Loucy (cell line): Measurements from ENCODE around the gene LGALS3BP.

Experiments
- H2AFZ ChIP-seq: fragments of 200-600 bp; sonication (generic); 2 replicates; pipeline ENCODE4 v1.6.0; 2016; ENCODE audit warnings: antibody characterized with exemption, mild to moderate bottlenecking, low read length, moderate library complexity
- H3F3A ChIP-seq: fragments of 200-600 bp; 2 replicates; pipeline ENCODE4 v1.6.0; 2016; ENCODE audit warnings: antibody characterized with exemption, low read depth, mild to moderate bottlenecking
- H3K27me3 ChIP-seq: fragments of 200-600 bp; sonication (generic); 2 replicates; pipeline ENCODE4 v1.6.1; 2014; ENCODE audit warnings: low read length, mild to moderate bottlenecking; ENCODE audit not compliant: insufficient read depth, poor library complexity, severe bottlenecking
- H3K36me3 ChIP-seq: fragments of 200-600 bp; sonication (generic); 2 replicates; pipeline ENCODE4 v1.6.1; 2016; ENCODE audit warnings: low read length; ENCODE audit not compliant: insufficient read depth
- H3K4me1 ChIP-seq: fragments of 200-600 bp; sonication (generic); 2 replicates; pipeline ENCODE4 v1.5.1; 2014; ENCODE audit warnings: low read length, mild to moderate bottlenecking; ENCODE audit not compliant: insufficient read depth, poor library complexity, severe bottlenecking
- H3K4me2 ChIP-seq: fragments of 200-600 bp; sonication (generic); 2 replicates; pipeline ENCODE4 v1.6.0; 2014; ENCODE audit warnings: antibody characterized with exemption, low read length, low read depth, mild to moderate bottlenecking; ENCODE audit not compliant: poor library complexity, severe bottlenecking
- H3K4me3 ChIP-seq: fragments of 200-600 bp; sonication (generic); 2 replicates; pipeline ENCODE4 v1.5.1; 2014; ENCODE audit warnings: low read length, mild to moderate bottlenecking, mixed read lengths; ENCODE audit not compliant: poor library complexity, severe bottlenecking
- H3K79me2 ChIP-seq: fragments of 200-600 bp; sonication (generic); 2 replicates; pipeline ENCODE4 v1.6.1; 2014; ENCODE audit warnings: low read length; ENCODE audit not compliant: insufficient read depth
- H3K9ac ChIP-seq: fragments of 200-600 bp; sonication (generic); 2 replicates; pipeline ENCODE4 v1.6.0; 2014; ENCODE audit warnings: mild to moderate bottlenecking, low read depth, low read length, moderate library complexity; ENCODE audit not compliant: poor library complexity, severe bottlenecking
- H3K9me2 ChIP-seq: fragments of 200-600 bp; sonication (generic); replicated peaks from 2 replicates; pipeline ENCODE4 v1.6.1; 2016; ENCODE audit warnings: low read depth, low read length, mixed read lengths
- H3K9me3 ChIP-seq: fragments of 200-600 bp; sonication (generic); 2 replicates; pipeline ENCODE4 v1.6.1; 2014; ENCODE audit warnings: mild to moderate bottlenecking, antibody characterized with exemption, low read length, low read depth; ENCODE audit not compliant: insufficient read depth
- H4K20me1 ChIP-seq: fragments of 200-600 bp; sonication (generic); 2 replicates; pipeline ENCODE4 v1.6.0; 2014; ENCODE audit warnings: antibody characterized with exemption, low read length, mild to moderate bottlenecking; ENCODE audit not compliant: insufficient read depth, poor library complexity, severe bottlenecking
- CTCF ChIP-seq: fragments of 200-600 bp; sonication (generic); conservative IDR thresholded peaks from 2 replicates; pipeline ENCODE4 v1.5.1; 2014; ENCODE audit warnings: mild to moderate bottlenecking, antibody characterized with exemption, low read length
- EZH2phosphoT487 ChIP-seq: fragments of 200-600 bp; IDR thresholded peaks from 2 replicates; pipeline ENCODE4 v1.6.1; 2018; ENCODE audit warnings: antibody characterized with exemption, mild to moderate bottlenecking, moderate library complexity, borderline replicate concordance

The LGALS3BP gene

GRCh38 chr17:78999056-78999768 lies 19.5 kb upstream of the LGALS3BP start:
- Histone ChIP-seq H2AFZ (no peak overlapping the region), H3K27me3 (no peaks in the 10 kb centered on the region), H3K9me2 (no peaks in the 10 kb centered on the region), H3K79me2 (peaks cover 52% of the 10 kb centered on the region), H4K20me1 (peaks cover 38% of the 10 kb centered on the region), H3K4me1 (peaks cover 5% of the 10 kb centered on the region), H3K36me3 (peaks cover 45% of the 10 kb centered on the region; the same call in 1 of the 2 replicates), H3K9me3 (no peaks in the 10 kb centered on the region), H3K4me2 (no peak overlapping the region), H3K4me3 (no peak overlapping the region), H3K9ac (no peak overlapping the region), H3F3A (no peaks in the 10 kb centered on the region)
- TF ChIP-seq EZH2phosphoT487 (no peak), CTCF (no peak)

- H3K4me1 ChIP-seq = peaks cover under 1% of the 10 kb centered on the region
- no peak for TF ChIP-seq CTCF
- TF ChIP-seq EZH2phosphoT487 = no peak
- H3K4me2 ChIP-seq = no peak overlapping the region
- no peaks in the 10 kb centered on the region for H3F3A ChIP-seq
- peaks cover 47% of the 10 kb centered on the region for H3K79me2 ChIP-seq
- no peaks in the 10 kb centered on the region for H3K9me2 ChIP-seq
- no peaks in the 10 kb centered on the region for H3K27me3 ChIP-seq
- no peaks in the 10 kb centered on the region for H3K9me3 ChIP-seq
- no peak overlapping the region for H2AFZ ChIP-seq
- H3K4me3 ChIP-seq = no peak overlapping the region
- peaks cover 52% of the 10 kb centered on the region; the same call in 1 of the 2 replicates for H3K36me3 ChIP-seq
- peaks cover 33% of the 10 kb centered on the region for H4K20me1 ChIP-seq
- no peak overlapping the region for H3K9ac ChIP-seq
Measured at GRCh38 chr17:78998311-78999055, 18.8 kb upstream of the LGALS3BP start.

GRCh38 chr17:78997881-78998280 lies 18.2 kb upstream of the LGALS3BP start:
- Histone ChIP-seq H3K79me2 (peaks cover 41% of the 10 kb centered on the region), H3K36me3 (peaks cover 57% of the 10 kb centered on the region; the same call in 1 of the 2 replicates), H3K4me1 (no peaks in the 10 kb centered on the region), H3K9ac (no peak overlapping the region), H3K9me3 (no peaks in the 10 kb centered on the region), H3K9me2 (no peaks in the 10 kb centered on the region), H3K27me3 (no peaks in the 10 kb centered on the region), H3F3A (no peaks in the 10 kb centered on the region), H4K20me1 (peaks cover 29% of the 10 kb centered on the region), H3K4me2 (no peak overlapping the region), H3K4me3 (no peak overlapping the region), H2AFZ (no peak overlapping the region)
- TF ChIP-seq CTCF = no peak
- no peak for TF ChIP-seq EZH2phosphoT487
